ENCODE results near the gene HES6. TPM values are rescaled to one million over a fixed set of nuclear protein-coding genes. Genes with fewer than 3 reads are reported as not detected.

Gene HES6
- total and polyA plus RNA-seq, 2 experiments from 2014 or later = 38.8 to 76.3 TPM

GRCh38 chr2:238225121-238225520, 14.7 kb downstream of the HES6 start (continued):
- TF ChIP-seq ETS1 (IDR thresholded peaks at IDR 0.05) = no peak
- TF ChIP-seq REST (IDR thresholded peaks at IDR 0.05; ENCODE audit: unreplicated experiment) = no peak

- Histone ChIP-seq H3K4me2 (no peak overlapping the region), H3K9me2 (ENCODE audit: insufficient read depth) (no peaks in the 10 kb centered on the region), H3K27ac (ENCODE audit: low read depth) (no peak overlapping the region), H3K4me3 (no peak overlapping the region), H3K36me3 (ENCODE audit: insufficient read depth) (no peaks in the 10 kb centered on the region), H2AFZ (no peak overlapping the region), H3K4me1 (ENCODE audit: insufficient read depth) (0 out of 2 replicates have a peak, but pooled peaks cover 4% of the 10 kb centered on the region), H3K79me2 (replicated peaks; ENCODE audit: insufficient read depth) (no peaks in the 10 kb centered on the region), H3K27me3 (ENCODE audit: insufficient read depth) (peaks cover 9% of the 10 kb centered on the region), H4K20me1 (replicated peaks; ENCODE audit: insufficient read depth) (no peaks in the 10 kb centered on the region), H3F3A (replicated peaks; ENCODE audit: low read depth) (no peaks in the 10 kb centered on the region)
- DNase-seq (ENCODE audit: low spot score) = no peak
- Mint-ChIP-seq H3K27me3 (ENCODE audit: insufficient read depth, low read depth, poor library complexity) (peaks cover 8% of the 10 kb centered on the region), H3K27ac (no peak overlapping the region), H3K36me3 (ENCODE audit: low read depth) (no peaks in the 10 kb centered on the region; the same call in 2 of the 3 replicates), H3K4me3 (no peak overlapping the region), H3K9me3 (no peaks in the 10 kb centered on the region), H3K4me1 (peaks cover 8% of the 10 kb centered on the region)
- TF ChIP-seq ZNF114 (CRISPR knock-in tag; IDR thresholded peaks at IDR 0.05) = no peak
- no peak for TF ChIP-seq REST (IDR thresholded peaks at IDR 0.05; ENCODE audit: unreplicated experiment)
- TF ChIP-seq ZNF331 (CRISPR knock-in tag; IDR thresholded peaks at IDR 0.05; ENCODE audit: low read depth) = no peak
- ATAC-seq = no peak
These were observed 15.3 kb downstream of the HES6 start for GRCh38 chr2:238224356-238225035.

All from GM23338 (cell line).